GM21576 (cell line): ENCODE results near the gene TRAPPC2.
"Not testable (repeated sequence)": the region's sequence is repeated elsewhere in the genome, so short reads cannot be mapped to it uniquely, and the experiment has no call there.

Experiments
- ATAC-seq: cut with Tn5 transposase; IDR thresholded peaks from one replicate; pipeline ENCODE4 v1.9.1; 2021; ENCODE audit warnings: mild to moderate bottlenecking, moderate library complexity; ENCODE audit not compliant: unreplicated experiment

Gene TRAPPC2

DNA sequence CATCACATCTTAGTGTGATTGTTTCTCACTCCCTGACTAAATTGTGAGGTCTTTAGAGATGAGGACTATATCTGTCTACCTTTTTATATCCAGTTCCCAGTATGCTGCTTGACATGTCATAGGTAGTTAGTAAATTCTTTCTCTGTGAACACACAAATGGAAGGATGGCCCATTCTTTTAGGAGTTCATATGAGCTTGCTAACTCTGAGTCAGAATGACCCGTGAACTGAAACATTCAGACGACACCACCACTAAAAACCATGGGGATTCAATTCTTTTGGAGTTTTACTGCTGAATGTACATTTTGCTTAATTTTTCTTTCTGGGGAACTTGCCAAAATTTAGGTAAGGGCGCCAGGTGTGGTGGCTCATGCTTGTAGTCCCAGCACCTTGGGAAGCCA lies 14.1 kb upstream of the TRAPPC2 start:
- ATAC-seq = no peak

DNA sequence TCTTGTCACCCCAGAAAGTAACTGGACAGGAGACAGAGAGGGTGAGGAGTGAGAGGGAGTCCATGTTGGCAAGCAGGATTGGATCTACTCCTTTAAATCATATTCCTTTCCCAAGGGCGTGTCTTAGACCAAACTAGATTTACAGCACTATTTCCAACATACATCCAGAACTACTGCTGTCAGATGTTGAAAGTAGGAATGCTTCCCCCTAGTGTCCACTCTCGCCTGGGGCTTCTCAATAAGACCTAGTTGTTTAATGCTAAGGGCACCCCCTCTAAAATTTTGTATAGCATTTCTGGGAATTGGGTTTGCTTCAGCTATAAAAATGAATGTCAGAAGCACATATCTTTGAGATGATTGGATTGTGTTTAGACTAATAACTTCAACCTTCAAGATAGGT lies 13.4 kb upstream of the TRAPPC2 start:
- ATAC-seq = no peak

DNA sequence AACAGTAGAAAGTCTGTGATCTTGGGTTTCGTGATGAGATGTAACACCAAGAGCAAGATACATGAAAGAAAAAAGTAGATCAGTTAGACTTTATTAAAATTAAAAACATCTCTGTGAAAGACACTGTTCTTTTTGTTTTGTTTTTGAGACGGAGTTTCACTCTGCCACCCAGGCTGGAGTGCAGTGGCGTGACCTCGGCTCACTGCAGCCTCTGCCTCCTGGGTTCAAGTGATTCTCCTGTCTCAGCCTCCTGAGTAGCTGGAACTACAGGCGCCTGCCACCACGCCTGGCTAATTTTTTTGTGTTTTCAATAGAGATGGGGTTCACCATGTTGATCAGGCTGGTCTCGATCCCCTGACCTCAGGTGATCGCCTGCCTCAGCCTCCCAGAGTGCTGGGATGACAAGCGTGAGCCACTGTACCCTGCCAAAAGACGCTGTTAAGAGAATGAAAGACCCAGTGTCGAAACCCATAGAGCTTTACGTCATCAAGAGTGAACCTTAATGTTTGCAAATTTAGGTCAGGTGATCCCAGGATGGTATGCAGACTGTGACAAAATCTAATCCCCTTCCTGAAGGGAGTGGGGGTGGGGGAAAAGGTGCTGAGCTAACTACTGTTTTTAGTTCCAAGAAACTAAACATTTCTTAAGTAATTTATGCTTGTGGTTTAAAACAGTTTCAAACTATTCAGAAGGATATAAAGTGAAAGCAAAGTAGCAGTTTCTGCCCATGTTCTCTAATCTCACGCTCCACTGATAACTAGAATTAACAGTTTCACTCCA lies 8.2 kb upstream of the TRAPPC2 start:
- ATAC-seq = peak; percentile 93

DNA sequence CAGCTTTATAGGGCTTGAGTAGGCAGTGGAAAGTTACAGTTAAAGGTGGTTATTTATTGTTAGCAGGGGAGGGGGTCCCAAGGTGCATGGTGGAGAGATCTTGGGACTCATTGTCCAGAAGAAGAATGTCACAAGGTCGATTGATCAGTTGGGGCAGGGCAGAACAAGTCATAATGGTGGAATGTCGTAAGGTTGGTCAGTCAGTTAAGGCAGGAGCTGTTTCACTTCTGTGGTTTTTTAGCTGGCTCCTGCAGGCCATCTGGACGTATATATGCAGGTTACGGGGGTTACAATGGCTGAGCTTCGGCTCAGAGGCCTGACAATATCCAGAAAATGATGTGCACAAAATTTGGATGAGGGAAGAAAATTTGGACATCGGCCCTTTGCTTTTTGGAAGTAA lies 7.3 kb upstream of the TRAPPC2 start:
- ATAC-seq = no peak

DNA sequence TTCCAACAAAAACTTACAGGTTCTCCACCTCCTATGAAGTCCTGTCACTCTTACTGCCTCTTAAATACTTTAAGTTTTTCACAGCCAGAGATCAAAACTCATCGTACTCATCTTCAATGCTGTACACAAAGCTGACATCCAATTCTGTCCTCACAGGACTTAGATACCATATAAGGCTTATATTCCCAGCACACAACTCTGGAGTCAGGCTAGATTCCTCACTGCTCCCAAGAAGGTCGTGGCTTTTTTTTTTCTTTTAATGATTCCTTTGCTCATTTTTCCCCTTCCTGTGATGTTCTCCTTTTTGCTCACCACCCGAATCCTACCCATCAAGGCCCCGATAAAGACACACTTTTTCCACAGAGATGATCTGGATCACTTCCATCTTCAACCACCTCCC lies 914 bp downstream of the TRAPPC2 start:
- ATAC-seq = no peak

DNA sequence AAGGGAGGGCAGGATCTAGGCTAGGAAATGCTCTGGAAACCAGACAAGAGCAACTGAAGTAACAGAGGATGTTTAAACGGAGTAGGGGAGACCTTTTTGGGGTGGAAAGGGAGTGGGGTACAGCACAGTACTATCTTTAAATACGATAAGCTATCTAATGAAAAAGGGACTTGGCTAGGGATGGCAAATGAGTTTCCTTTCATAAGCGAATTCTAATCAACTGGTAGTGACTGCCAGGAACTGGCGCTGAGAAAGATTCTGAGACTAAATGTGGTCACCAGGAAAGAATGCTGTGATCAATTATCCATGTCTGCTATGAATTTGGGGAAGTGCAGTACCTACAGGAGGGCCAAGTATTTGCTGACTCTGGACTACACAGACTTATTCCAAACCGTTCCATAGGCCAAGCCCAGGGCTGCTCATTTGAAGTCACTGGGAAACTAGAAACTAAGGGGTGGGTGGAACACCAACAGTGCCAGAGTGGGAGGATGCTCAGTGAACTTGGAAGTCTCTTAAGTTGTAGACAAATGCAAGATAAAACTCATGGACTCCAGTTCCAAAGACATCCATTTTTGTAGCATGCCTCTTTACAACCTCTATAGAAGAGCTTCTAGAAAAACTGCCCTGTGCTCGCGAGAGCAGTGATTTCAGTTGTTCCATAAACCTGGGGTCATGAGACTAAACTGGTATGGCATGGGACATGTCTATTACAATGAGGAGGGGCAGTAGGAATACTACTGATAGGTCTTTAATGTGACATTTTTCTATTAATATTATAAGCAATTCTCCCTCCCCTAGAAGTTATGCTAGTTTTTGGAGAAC lies 2.0 kb downstream of the TRAPPC2 start:
- ATAC-seq = no peak

DNA sequence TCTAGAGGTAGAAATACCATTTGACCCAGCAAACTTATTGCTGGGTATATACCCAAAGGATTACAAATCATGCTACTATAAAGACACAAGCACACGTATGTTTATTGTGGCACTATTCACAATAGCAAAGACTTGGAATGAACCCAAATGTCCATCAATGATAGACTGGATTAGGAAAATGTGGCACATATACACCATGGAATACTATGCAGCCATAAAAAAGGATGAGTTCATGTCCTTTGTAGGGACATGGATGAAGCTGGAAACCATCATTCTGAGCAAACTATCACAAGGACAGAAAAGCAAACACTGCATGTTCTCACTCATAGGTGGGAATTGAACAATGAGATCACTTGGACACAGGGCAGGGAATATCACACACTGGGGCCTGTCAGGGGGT lies 3.9 kb downstream of the TRAPPC2 start:
- not testable (repeated sequence) for ATAC-seq

DNA sequence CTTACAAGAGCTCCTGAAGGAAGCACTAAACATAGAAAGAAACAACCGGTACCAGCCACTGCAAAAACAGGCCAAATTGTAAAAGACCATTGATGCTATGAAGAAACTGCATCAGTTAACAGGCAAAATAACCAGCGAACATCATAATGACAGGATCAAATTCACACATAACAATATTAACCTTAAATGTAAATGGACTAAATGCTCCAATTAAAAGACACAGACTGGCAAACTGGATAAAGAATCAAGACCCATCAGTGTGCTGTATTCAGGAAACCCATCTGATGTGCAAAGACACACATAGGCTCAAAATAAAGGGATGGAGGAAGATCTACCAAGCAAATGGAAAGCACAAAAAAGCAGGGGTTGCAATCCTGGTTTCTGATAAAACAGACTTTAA lies 7.8 kb downstream of the TRAPPC2 start:
- ATAC-seq = not testable (repeated sequence)

DNA sequence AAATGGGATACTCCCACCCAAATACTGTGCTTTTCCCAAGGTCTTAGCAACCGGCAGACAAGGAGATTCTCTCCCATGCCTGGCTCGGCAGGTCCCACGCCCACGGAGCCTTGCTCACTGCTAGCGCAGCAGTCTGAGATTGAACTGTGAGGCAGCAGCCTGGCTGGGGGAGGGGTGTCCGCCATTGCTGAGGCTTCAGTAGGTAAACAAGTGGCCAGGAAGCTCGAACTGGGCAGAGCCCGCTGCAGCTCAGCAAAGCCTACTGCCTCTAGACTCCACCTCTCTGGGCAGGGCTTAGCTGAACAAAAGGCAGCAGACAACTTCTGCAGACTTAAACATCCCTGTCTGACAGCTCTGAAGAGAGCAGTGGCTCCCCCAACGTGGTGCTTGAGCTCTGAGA lies 9.5 kb downstream of the TRAPPC2 start:
- not testable (repeated sequence) for ATAC-seq

DNA sequence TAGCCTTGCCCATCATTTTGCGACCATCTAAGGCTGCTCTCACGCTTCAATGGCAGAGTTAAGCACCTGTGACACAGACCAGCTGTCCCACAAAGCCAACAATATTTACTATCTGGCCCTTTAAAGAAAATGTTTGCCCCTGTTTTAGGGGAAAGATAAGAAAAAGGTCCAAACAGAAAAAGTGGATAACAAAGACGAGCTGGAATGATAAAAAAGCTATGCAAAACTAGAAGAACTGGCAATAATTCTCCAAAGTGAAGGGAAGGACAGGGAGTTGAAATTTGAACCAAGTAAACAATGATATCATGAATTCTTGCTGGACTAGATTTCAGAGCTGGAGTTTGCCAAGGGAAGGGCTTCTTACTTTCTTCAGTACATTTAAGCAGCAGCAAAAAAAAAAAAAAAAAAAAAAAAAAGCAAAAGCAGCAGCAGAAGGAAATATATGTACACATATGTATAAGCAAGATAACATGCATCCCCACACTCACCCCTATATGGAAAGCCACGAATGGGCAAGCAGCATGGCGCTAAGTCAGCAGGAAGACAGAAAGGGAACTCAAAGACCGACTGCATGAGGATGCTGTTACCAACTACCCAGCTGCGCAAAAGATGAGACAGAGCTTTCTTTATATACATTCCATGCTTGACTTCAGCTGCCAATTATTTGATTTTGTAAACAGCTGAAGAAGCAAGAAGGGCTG lies 12.5 kb downstream of the TRAPPC2 start:
- ATAC-seq = no peak

DNA sequence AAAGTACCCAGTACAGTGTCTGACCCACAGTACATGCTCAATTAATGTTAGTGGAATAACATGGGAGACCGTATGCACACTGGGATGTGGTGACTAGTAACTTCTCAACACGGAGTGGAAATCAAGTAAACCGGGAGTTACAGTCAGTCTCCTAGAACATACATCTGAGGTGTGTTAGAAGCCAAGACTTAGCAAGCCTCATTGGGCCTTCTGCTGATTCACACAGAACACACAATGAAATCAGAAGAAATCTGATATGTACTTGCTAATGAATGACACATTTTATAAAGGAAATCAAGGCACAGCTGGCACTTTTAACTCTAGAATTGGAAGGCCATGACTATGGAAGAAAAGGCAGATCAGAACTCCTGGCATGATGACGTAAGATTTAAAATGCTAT lies 13.0 kb downstream of the TRAPPC2 start:
- ATAC-seq = no peak

DNA sequence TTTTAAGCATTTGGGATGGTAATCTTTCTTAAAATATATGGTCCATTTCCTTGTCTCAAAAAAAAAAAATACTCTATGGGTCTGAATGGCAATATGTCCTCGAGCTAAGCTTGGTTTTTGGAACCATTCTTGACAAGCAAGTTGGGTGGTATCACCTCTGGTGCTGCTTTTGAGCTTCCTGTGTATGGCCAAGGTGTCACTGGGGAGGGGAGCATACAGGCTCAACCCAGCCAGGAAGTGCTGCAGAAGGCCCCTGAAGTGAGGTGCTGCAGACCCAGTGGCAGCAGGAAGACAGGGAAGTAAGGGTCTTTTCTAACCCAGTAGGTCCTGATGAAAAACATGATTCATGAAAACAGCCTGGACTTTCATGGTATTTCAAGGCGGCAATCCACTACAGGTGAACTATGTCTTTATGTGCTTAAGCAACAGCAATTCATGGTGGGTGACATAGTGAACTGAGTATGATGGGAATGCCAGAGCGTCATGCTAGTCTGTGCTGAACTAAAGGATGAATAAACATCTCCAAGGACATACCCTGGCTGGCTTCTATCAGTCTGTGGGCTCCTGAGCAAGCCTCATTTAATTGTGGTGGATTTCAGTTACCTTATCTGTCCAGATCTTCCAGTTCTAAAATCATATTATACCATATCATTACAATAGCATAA lies 15.1 kb downstream of the TRAPPC2 start:
- ATAC-seq = no peak

DNA sequence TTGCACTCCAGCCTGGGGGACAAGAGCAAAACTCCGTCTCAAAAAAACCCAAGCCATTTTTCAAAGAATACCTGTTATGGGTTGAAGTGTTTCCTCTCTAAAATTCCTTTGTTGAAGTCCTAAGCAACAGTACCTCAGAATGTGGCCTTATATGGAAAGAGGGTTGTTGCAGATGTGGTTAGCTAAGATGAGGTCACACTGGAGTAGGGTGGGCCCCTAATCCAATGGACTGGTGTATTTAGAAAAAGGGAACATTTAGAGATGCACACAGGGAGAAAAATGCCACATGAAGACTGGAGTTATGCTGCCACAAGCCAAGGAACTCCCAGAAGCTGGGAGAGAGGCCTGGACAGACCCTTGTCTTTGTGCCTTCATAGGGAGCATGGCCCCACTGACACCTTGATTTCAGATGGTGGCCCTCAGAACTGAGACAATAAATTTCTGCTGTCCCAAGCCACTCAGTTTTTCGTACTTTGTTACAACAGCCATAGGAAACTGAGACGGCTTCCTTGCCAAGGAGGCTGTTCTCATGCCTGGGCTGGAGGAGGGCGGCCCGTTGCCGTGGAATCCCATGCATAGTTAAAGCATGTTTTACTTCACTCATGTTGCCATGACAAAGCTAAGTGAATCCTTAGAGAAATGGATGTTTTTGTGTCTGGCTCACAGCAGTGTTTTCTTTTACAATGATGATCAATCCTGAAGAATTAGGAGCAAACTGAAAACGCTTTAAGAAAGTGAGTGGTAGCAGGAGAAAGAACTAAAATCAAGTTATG lies 16.5 kb downstream of the TRAPPC2 start:
- ATAC-seq = no peak

DNA sequence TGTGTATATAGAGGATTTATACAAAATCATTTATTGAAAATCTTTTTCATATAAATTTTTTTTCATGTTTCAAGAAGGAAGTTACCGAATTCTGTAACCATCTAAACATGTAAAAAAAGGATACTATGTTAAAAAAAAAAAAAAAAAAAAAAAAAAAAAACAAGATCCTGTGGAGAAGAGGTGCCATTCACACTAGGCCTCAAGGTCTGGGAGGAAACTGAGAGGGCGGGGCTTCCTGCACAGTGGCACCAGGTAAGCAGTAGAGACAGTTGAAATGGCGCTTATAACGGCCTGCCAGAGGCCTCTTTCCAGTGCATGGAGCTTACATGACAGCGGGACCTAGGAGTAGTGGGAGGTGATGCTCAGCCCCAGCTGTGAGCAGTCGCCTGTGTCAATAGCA lies 17.5 kb downstream of the TRAPPC2 start:
- no peak for ATAC-seq

DNA sequence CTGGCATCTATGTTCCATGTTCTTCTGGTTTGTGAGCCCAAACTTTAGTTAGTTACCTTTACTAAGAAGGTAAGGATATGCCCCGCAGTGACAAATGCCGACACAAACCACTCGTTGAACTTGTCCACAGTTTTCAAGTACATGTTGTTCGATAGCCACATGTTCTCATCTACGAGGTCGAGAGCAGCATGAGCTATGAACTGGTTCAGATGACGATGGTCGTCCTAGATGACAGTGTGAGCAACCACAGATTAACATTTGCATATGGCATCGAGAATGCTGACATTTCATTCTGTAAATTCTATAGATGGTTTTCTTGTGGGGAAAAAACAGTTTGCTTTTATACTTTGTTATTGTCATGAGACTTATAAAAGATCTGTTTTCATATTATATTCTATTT lies 18.0 kb downstream of the TRAPPC2 start:
- ATAC-seq = no peak

DNA sequence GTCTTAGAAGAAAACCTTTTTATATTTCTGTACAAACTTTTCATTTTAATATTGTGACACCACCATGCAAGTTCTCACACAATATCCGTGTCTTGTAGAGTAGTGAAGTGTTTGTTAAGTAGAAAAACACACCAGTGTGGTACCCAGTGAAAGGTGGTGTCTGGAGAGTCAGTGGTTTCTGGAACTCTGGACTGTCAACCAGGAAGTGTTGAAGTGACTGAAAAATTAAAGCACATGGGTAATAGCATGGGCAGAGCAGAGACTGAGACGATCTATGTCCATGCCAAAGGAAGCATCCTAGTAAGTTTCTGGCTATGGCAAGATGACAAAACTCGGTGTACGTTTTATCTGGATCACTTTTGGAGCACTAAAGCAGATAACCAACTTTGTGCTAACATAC lies 23.3 kb downstream of the TRAPPC2 start:
- no peak for ATAC-seq

DNA sequence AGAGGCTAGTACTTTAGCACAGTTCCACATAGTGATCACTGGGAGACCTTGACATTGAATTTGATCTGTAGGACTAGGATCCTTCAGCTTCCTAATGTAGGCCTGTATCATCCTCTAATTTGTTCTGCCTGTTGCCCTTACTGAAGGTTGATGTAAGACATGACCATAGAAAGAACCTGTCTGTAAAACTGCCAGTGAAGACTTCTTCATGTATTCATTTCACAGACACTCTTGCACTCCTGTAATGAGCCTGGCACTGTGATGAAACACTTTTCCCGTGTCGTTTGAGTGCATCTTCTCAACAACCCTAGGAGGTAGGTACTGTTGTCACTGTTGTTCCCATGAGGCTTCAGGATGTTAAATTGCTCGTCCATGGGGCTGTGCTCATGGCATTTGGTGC lies 30.8 kb downstream of the TRAPPC2 start:
- ATAC-seq = no peak

DNA sequence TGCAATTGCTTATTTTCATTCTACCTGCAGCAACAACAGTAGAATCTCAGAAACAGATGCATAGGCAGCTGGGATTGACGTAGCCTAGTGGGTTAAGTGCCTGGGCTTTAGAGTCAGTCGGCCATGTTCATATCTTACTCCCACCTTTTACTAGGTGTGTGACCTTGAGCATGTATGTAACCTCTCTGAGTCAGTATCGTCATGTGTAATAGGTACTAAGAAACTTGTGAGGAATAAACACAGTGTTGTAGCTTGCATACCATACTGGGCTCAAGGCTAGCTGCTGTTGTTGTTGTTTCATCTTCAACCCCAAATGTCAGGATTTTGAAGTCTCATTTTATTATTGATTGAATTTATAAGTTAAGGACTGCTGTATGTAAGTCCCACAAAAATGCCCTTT lies 31.3 kb downstream of the TRAPPC2 start:
- no peak for ATAC-seq

DNA sequence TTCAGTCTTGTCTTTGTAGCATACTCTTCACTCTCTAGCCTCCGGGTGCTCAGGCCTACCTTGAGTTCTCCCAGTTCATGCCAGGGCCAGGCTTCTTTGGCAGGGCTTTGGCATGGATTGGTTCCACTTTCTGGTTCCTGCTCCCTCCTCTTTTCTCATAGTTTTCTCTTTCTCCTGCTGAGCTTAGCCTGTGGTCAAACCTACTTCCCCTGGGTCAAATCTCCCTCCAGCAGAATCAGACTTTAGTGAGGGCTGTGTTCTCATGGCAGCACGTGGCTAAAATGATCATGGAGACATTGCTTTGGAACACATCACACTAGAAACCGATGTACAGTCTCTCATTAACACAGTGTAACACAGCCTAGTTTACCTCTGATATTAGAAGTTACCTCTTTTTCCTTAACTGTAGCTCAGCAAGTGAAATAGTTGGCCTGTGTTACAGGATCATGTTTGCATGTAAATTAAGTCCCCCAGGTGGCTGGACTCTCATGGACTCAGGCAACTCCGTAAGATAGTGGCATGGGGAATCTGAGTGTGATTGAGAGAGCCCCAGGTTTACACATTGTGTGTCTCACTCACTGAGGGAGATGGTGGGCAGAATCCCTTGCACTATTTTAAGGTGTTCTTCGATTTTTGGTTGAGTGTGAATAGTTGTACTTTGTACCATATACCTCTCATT lies 32.2 kb downstream of the TRAPPC2 start:
- ATAC-seq = no peak

DNA sequence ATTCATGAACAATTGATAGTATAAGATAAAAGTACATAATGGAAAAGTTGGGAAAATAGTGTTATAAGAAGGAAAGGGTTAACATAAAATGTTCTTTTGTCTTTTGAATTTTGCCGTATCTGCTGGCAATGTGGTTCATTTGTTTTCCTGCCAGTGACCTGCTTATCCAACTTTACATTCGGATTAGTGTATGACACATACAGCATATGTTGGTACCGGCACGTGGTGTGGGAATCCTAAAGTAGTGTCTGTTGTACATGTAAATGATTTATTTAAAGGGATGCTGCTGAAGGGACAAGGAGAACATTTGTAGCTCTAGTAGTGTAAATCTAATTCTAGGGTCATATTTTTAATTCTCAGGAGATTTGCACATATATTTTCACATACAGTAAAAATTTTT lies 34.0 kb downstream of the TRAPPC2 start:
- no peak for ATAC-seq
